Measurements from ENCODE around the gene CEP350. TPM values are rescaled to one million over a fixed set of nuclear protein-coding genes. Genes with fewer than 3 reads are reported as not detected.
A peak's percentile ranks its signal among the peaks of the same experiment; 100 is the strongest.

CEP350 gene
- total RNA-seq, 1 experiment from 2014 or later: 17.1 TPM

DNA sequence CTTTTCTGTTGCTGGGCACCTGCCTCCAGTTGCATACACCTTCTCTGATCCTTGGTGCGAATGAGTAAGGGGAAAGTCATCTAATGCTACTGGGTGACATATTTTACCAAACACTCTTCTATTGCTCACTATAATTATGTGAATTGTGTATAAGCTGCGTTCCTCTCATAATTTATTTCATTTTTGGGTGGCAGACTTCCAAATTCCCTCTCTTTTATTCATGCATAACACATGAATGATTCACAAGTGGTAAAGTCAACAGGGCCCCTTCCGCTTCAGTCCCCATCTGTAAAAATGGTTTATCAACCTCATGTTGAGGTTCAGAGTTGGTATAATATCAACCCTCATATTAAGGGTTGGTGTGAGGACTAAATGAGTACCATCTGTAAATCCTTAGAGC lies 196.9 kb downstream of the CEP350 start:
- peak overlapping the region; percentile 87 for H3K27ac ChIP-seq (ENCODE audit: low read length)
- BruUV-seq (replicated peaks): no TSS peak

DNA sequence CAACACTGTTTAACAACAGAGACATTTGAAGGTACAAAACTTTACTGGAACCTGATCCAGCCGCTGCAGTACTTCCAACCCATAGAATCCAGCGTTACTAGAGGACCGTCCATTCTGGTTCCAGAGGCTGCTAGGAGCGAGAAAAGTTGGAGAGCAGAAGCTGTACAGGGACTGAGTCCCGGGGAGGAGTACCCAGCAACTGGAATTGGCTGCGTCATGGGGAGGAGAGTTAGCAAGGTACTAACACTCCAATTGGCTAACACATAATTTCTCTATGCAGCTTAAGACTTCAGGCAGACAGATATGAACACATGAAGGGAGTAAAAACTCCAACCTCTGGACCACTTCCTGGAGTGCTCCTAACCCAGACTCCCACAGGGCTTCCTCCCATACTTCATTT lies 198.0 kb downstream of the CEP350 start:
- intact Hi-C loops (cut with micrococcal nuclease): no loop called here
- Histone ChIP-seq H3K79me2 (ENCODE audit: low read length) (peaks cover 34% of the 10 kb centered on the region), H2AFZ (ENCODE audit: low read length) (no peak overlapping the region), H3K36me3 (ENCODE audit: low read depth, low read length) (no peaks in the 10 kb centered on the region), H3K4me2 (ENCODE audit: low read length) (no peak overlapping the region), H3K9me3 (ENCODE audit: low read length) (no peaks in the 10 kb centered on the region), H3K4me3 (ENCODE audit: low read length) (no peak overlapping the region), H3F3A (ENCODE audit: low read length, unreplicated experiment) (no peaks in the 10 kb centered on the region), H3K9ac (ENCODE audit: low read length) (no peak overlapping the region), H3K27ac (ENCODE audit: low read length) (peak overlapping the region; percentile 87), H3K27me3 (ENCODE audit: low read length) (no peaks in the 10 kb centered on the region), H4K20me1 (ENCODE audit: low read length) (peaks cover 22% of the 10 kb centered on the region; the same call in 1 of the 2 replicates), H3K9me2 (replicated peaks; ENCODE audit: low read length) (no peaks in the 10 kb centered on the region), H3K4me1 (ENCODE audit: insufficient read depth, low read length) (peaks cover 44% of the 10 kb centered on the region)
- TF ChIP-seq EZH2phosphoT487 (IDR thresholded peaks at IDR 0.05; ENCODE audit: borderline replicate concordance, low read length): no peak
- TF ChIP-seq, protein P1, sequence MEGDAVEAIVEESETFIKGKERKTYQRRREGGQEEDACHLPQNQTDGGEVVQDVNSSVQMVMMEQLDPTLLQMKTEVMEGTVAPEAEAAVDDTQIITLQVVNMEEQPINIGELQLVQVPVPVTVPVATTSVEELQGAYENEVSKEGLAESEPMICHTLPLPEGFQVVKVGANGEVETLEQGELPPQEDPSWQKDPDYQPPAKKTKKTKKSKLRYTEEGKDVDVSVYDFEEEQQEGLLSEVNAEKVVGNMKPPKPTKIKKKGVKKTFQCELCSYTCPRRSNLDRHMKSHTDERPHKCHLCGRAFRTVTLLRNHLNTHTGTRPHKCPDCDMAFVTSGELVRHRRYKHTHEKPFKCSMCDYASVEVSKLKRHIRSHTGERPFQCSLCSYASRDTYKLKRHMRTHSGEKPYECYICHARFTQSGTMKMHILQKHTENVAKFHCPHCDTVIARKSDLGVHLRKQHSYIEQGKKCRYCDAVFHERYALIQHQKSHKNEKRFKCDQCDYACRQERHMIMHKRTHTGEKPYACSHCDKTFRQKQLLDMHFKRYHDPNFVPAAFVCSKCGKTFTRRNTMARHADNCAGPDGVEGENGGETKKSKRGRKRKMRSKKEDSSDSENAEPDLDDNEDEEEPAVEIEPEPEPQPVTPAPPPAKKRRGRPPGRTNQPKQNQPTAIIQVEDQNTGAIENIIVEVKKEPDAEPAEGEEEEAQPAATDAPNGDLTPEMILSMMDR (conservative IDR thresholded peaks at IDR 0.05; ENCODE audit: low read depth, low read length): no peak
- TF ChIP-seq EZH2 (IDR thresholded peaks at IDR 0.05; ENCODE audit: low read length, unreplicated experiment): no peak
- no TSS peak for BruUV-seq (replicated peaks)
- ATAC-seq (no peak), DNase-seq (no peak)
- ChIA-PET POLR2A (ENCODE audit: unreplicated experiment) (no interaction called here), CTCF (no interaction called here)

More for the DNA sequence above, 196.9 kb downstream of the CEP350 start:
- TF ChIP-seq EZH2 (IDR thresholded peaks at IDR 0.05; ENCODE audit: low read length, unreplicated experiment) (no peak), EZH2phosphoT487 (IDR thresholded peaks at IDR 0.05; ENCODE audit: borderline replicate concordance, low read length) (no peak)
- TF ChIP-seq, protein P1 (conservative IDR thresholded peaks at IDR 0.05; ENCODE audit: low read depth, low read length): no peak
- DNase-seq: peak; percentile 94
- no peak overlapping the region for H3K4me3 ChIP-seq (ENCODE audit: low read length)
- peaks cover 24% of the 10 kb centered on the region for H3K79me2 ChIP-seq (ENCODE audit: low read length)
- H3K9me2 ChIP-seq (replicated peaks; ENCODE audit: low read length): no peaks in the 10 kb centered on the region
- no peaks in the 10 kb centered on the region for H3K27me3 ChIP-seq (ENCODE audit: low read length)
- H2AFZ ChIP-seq (ENCODE audit: low read length): peak overlapping the region; percentile 14; the same call in 1 of the 2 replicates
- intact Hi-C loops (cut with micrococcal nuclease): loop anchor here (1.0 kb wide), 2 partner anchors 28 to 53 kb away; no protein-coding TSS in a partner anchor
- H3K9ac ChIP-seq (ENCODE audit: low read length): peak overlapping the region; percentile 18; the same call in 1 of the 2 replicates
- ATAC-seq: peak; percentile 50
- H3K9me3 ChIP-seq (ENCODE audit: low read length): no peaks in the 10 kb centered on the region
- no peaks in the 10 kb centered on the region for H3F3A ChIP-seq (ENCODE audit: low read length, unreplicated experiment)
- H3K4me2 ChIP-seq (ENCODE audit: low read length): peak overlapping the region; percentile 54
- H4K20me1 ChIP-seq (ENCODE audit: low read length): peaks cover 14% of the 10 kb centered on the region; the same call in 1 of the 2 replicates
- peaks cover 35% of the 10 kb centered on the region for H3K4me1 ChIP-seq (ENCODE audit: insufficient read depth, low read length)
- ChIA-PET CTCF (no interaction called here), POLR2A (ENCODE audit: unreplicated experiment) (no interaction called here)
- no peaks in the 10 kb centered on the region for H3K36me3 ChIP-seq (ENCODE audit: low read depth, low read length)

DNA sequence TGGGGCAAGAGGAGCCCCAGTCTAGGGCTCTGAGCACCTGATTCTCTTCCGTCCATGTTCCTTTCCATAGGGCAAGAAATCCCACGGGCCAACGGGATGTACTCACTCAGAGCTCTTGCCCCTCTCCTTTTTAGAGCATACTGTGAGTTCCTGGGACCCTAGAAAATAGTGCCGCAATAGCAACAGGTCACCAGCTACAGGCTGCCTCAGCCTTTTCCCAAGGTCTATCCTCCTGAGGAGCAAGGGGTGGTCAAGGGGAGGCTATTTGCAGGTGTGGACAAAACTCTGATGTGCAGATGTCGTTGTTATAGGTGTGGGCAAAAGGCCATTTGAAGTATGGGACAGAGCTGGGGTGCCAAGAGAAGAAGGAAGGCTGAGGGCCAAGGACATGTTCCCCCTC lies 198.4 kb downstream of the CEP350 start:
- no peak overlapping the region for H3K4me2 ChIP-seq (ENCODE audit: low read length)
- no peak overlapping the region for H3K4me3 ChIP-seq (ENCODE audit: low read length)
- peaks cover 24% of the 10 kb centered on the region for H4K20me1 ChIP-seq (ENCODE audit: low read length)
- intact Hi-C loops (cut with micrococcal nuclease): no loop called here
- peaks cover 39% of the 10 kb centered on the region for H3K79me2 ChIP-seq (ENCODE audit: low read length)
- POLR2A ChIA-PET (ENCODE audit: unreplicated experiment): no interaction called here
- no TSS peak for BruUV-seq (replicated peaks)
- ATAC-seq (no peak), DNase-seq (no peak)
- CTCF ChIA-PET: no interaction called here
- H3F3A ChIP-seq (ENCODE audit: low read length, unreplicated experiment): no peaks in the 10 kb centered on the region
- TF ChIP-seq EZH2 (IDR thresholded peaks at IDR 0.05; ENCODE audit: low read length, unreplicated experiment) (no peak), EZH2phosphoT487 (IDR thresholded peaks at IDR 0.05; ENCODE audit: borderline replicate concordance, low read length) (no peak)
- TF ChIP-seq, protein P1 (conservative IDR thresholded peaks at IDR 0.05; ENCODE audit: low read depth, low read length): no peak
- H3K27me3 ChIP-seq (ENCODE audit: low read length): no peaks in the 10 kb centered on the region
- H3K9me2 ChIP-seq (replicated peaks; ENCODE audit: low read length): no peaks in the 10 kb centered on the region
- H3K36me3 ChIP-seq (ENCODE audit: low read depth, low read length): no peaks in the 10 kb centered on the region
- no peak overlapping the region for H3K9ac ChIP-seq (ENCODE audit: low read length)
- no peak overlapping the region for H3K27ac ChIP-seq (ENCODE audit: low read length)
- no peaks in the 10 kb centered on the region for H3K9me3 ChIP-seq (ENCODE audit: low read length)
- H3K4me1 ChIP-seq (ENCODE audit: insufficient read depth, low read length): peaks cover 47% of the 10 kb centered on the region
- no peak overlapping the region for H2AFZ ChIP-seq (ENCODE audit: low read length)

Measured in PC-3 (cell line).